H54 (cell line): ENCODE measurements around the gene TOGARAM2.

Source experiments
- DNase-seq: peaks from one replicate; pipeline ENCODE4 v3.0.0; 2011; ENCODE audit warnings: low spot score, mixed read lengths; ENCODE audit not compliant: insufficient read length
- FAIRE-seq: peaks from 3 replicates; lab custom pipeline; 2011; peaks lifted over from hg19 to GRCh38; lab: Jason Lieb, UNC
- POLR2A ChIP-seq: IDR thresholded peaks from 2 replicates; pipeline ENCODE4 v1.6.1; 2011; ENCODE audit warnings: low read depth, mild to moderate bottlenecking, low read length

The TOGARAM2 gene

DNA sequence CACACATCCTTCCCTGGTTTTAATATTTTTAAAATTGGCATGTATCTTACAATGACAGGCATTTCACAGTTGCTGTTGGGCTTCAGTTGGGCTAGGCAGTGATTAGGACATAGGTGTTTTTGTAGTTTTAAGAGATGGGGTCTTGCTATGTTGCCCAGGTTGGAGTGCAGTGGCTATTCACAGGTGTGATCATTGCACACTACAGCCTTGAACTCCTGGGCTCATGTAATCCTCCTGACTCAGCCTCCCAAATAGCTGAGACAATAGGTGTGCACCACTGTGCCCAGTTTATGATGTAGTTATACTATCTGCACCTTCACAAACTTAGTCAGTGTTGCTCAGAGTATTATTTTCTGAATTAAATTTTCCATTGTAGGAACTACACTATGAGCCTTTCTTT lies 49.9 kb downstream of the TOGARAM2 start:
- TF ChIP-seq POLR2A: no peak
- DNase-seq: no peak
- FAIRE-seq: no peak

DNA sequence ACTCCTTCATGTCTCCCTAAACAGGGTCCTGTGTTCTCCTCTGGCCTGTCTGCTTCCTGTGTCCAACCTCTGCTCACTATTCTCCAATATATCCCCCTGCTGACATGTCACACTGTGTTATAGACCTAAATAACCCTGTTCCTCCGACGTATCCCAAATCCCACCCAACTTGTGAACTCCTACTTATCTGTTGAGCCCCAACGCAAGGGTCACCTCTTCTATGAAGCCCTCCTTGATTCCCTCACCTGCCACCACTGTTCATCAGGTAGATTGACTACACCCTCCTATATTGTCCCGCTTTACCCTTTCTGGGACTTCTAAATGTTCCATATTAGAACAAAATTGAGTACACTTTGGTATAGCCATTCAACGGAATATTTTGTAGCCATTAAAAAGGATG lies 51.1 kb downstream of the TOGARAM2 start:
- DNase-seq (no peak), FAIRE-seq (no peak)
- no peak for TF ChIP-seq POLR2A

GRCh38 chr2:29033172-29033571 lies 52.1 kb downstream of the TOGARAM2 start:
- FAIRE-seq (no peak), DNase-seq (peak; percentile 58)
- no peak for TF ChIP-seq POLR2A

DNA sequence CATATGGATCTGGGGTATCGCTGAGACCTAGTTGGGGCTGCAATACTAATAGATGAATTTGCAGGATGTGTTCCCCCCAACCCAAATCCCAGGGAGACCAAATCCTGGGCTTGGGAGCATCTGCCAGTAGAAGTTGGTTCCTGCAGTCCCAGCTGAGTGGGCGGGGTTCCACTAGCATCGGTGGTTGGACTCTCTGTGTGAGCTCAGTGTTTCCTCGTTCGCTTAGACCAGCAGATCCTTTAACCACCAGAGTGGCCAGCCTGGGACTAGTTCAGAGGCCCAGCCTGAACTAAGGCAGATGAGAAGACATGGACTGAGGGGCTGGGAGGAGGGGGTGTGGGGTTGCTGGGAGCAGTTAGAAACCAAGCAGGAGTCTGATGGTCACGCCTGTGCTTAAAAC lies 52.6 kb downstream of the TOGARAM2 start:
- no peak for DNase-seq
- no peak for FAIRE-seq
- no peak for TF ChIP-seq POLR2A

- no peak for DNase-seq
- TF ChIP-seq POLR2A: no peak
- no peak for FAIRE-seq
Observed at GRCh38 chr2:29035016-29035745, 54.1 kb downstream of the TOGARAM2 start.

DNA sequence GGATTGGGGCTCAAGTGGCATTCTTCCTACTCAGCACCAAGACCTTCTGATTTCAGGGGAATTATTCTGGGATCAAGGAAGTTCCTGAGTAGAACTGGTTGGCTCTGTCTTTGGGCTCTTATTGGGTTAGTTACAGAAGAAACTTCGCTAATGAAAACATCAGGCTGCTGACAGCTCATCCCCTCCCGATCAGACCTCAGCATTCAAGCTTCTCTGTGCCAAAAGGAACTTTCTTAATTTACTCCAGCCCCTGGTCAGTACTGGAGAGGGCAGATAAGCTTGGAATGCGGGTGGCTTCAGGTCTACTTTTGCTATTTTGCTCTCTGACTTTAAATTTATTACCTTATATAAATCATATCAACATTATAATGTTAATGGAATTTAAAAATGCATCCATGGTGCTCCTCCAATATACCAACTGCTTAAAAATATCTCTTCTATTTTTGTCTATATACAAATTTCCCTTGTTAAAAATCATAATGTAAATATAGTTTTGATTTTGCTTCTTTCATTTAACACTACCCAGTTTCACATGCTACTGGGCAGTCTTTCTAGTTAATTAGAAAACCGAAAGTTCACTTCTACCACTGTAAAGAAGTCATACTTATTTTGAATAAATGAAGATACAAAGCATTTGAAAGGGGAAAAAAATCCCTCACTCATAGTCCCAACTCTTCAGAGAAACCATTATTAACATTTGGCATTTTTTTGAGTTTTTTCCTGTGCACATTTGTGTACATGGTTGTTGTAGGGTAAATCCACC lies 58.8 kb downstream of the TOGARAM2 start:
- DNase-seq (no peak), FAIRE-seq (no peak)
- TF ChIP-seq POLR2A: no peak

GRCh38 chr2:29040552-29040951 lies 59.5 kb downstream of the TOGARAM2 start:
- DNase-seq (no peak), FAIRE-seq (no peak)
- no peak for TF ChIP-seq POLR2A

DNA sequence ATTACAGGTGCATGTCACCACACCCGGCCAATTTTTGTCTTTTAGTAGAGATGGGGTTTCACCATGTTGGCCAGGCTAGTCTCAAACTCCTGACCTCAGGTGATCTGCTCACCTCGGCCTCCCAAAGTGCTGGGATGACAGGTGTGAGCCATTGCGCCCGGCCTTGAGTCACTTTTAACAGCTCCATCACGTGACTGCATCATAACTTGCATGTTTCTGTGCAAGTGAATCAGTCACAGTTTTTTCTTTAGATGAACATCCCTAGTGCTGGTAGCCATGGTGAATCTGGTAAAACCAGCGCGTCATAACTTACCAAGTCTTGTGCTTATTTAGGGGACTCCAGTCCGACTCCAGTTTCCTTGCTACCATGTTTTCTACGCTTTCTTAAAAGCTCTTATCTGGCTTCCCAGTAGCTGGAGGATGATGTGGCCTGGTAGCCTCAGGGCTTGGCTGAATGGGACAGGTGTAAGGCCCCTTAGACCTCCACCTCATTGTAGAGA lies 60.1 kb downstream of the TOGARAM2 start:
- TF ChIP-seq POLR2A: no peak
- FAIRE-seq (no peak), DNase-seq (no peak)

DNA sequence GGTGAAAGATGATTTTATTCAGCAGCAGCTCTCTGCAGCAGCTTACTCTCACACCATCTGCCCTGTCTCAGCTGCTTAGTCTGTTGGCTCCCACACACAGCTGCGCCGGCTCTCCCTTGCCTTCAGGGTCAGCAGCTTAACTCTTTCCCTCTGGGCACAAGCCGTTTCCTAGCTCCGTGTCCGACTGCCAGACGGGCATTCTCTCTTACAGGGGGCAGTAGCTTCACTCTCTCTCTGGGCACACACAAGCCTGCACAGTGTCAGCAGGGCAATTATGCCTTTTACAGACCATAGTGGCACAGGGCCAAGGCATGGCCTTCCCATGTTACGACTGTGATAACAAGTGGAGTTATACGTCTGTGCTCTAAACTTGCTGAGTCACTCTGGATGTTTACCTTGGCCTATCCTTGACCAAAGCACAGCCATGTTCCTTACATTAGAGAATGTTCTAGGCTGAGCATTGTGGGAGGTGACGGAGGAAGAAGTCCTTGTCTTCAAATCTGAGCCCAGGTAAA lies 61.5 kb downstream of the TOGARAM2 start:
- no peak for TF ChIP-seq POLR2A
- DNase-seq: no peak

DNA sequence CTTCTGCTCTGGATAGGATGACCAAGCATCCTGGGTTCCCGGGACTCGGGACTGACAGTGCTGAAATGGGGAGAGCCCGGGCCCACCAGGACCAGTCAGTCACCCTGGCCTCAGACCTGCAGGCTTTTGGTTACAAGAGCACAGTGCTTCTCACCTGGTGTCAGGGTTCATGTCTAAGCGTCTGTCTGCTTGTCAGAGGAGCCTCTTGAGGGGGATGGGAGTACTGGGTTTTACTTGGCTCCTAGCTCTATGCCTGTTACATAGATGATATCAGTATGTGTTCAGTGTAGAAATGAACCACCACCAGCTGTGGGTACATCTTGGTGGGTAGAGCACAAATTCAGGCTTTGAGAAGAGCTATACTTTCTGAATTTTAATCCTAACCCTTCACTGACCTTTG lies 63.4 kb downstream of the TOGARAM2 start:
- FAIRE-seq (no peak), DNase-seq (no peak)
- TF ChIP-seq POLR2A: no peak

More for the DNA sequence above, 61.5 kb downstream of the TOGARAM2 start:
- no peak for FAIRE-seq

GRCh38 chr2:29046321-29046720 lies 65.2 kb downstream of the TOGARAM2 start:
- FAIRE-seq: no peak
- no peak for DNase-seq
- no peak for TF ChIP-seq POLR2A

GRCh38 chr2:29047083-29047845 lies 66.2 kb downstream of the TOGARAM2 start:
- no peak for FAIRE-seq
- no peak for DNase-seq
- TF ChIP-seq POLR2A: no peak

GRCh38 chr2:29050591-29050990 lies 69.5 kb downstream of the TOGARAM2 start:
- no peak for DNase-seq
- no peak for TF ChIP-seq POLR2A
- FAIRE-seq: no peak

- FAIRE-seq (no peak), DNase-seq (no peak)
- TF ChIP-seq POLR2A: no peak
Observed at GRCh38 chr2:29051730-29052129, 70.6 kb downstream of the TOGARAM2 start.
